A549 (cell line): ENCODE data around the gene AMOTL1. TPM values are rescaled to one million over a fixed set of nuclear protein-coding genes. Genes with fewer than 3 reads are reported as not detected.
"Not testable (repeated sequence)": the region's sequence is repeated elsewhere in the genome, so short reads cannot be mapped to it uniquely, and the experiment has no call there.

Source experiments
- ATAC-seq, 2 experiments: fragments of 200-7000 bp in 1 of 2; fragments of >200 bp in 1 of 2; cut with Nextera tagmentation in 1 of 2; cut with Tn5 transposase in 1 of 2; 3 replicates each; pipeline versions ENCODE4 v1.8.0 to v1.9.1; 2018 to 2020; ENCODE audit warnings: mild to moderate bottlenecking in 1 of 2, moderate library complexity in 1 of 2
- CTCF ChIA-PET: fragments of 300-600 bp; sonication (Branson Sonifier 250); formaldehyde crosslinking; extraction: SDS; loops from one replicate; lab custom pipeline; 2021; ENCODE audit warnings: antibody characterized with exemption, inconsistent platforms; lab: Yijun Ruan, JAX
- POLR2A ChIA-PET: fragments of 350-600 bp; formaldehyde crosslinking; extraction: SDS; loops from one replicate; lab custom pipeline; 2021; ENCODE audit warnings: antibody characterized with exemption, inconsistent platforms; lab: Yijun Ruan, JAX
- DNase-seq, 2 experiments: peaks; one replicate each; pipeline versions ENCODE4 v3.0.0 to v3.0.0-alpha.2; 2011 to 2016; ENCODE audit warnings: low read depth in 1 of 2, low spot score in 1 of 2
- FAIRE-seq: peaks from 2 replicates; lab custom pipeline; 2011; peaks lifted over from hg19 to GRCh38; lab: Jason Lieb, UNC
- H3K27ac ChIP-seq, 2 experiments: fragments of >200 bp; sonication (Bioruptor Twin); formaldehyde crosslinking; 3 replicates each; pipeline ENCODE4 v1.5.1; 2016 to 2017
- H3K4me1 ChIP-seq: fragments of >200 bp; sonication (Bioruptor Twin); formaldehyde crosslinking; 3 replicates; pipeline ENCODE4 v1.6.1; 2016
- H3K4me2 ChIP-seq: fragments of >200 bp; sonication (Bioruptor Twin); formaldehyde crosslinking; 3 replicates; pipeline ENCODE4 v1.6.1; 2016
- H3K4me3 ChIP-seq: fragments of >200 bp; sonication (Bioruptor Twin); formaldehyde crosslinking; 3 replicates; pipeline ENCODE4 v1.5.1; 2016
- H3K9me3 ChIP-seq: fragments of >200 bp; sonication (Bioruptor Twin); formaldehyde crosslinking; 3 replicates; pipeline ENCODE4 v1.6.1; 2016
- CBX2 ChIP-seq: fragments of 200-600 bp; sonication (generic); IDR thresholded peaks from 2 replicates; pipeline ENCODE4 v1.6.1; 2016; ENCODE audit warnings: low read depth, mild to moderate bottlenecking, borderline replicate concordance
- EHF ChIP-seq: fragments of 250-450 bp; sonication (Bioruptor Pico); IDR thresholded peaks from 2 replicates; pipeline ENCODE4 v1.5.0; 2020; ENCODE audit warnings: mild to moderate bottlenecking
- FOSL2 ChIP-seq, 2 experiments: fragments of 450-650 bp in 1 of 2; fragments of >200 bp in 1 of 2; sonication (Bioruptor Twin) in 1 of 2; formaldehyde crosslinking; IDR thresholded peaks; 2 replicates each; pipeline versions ENCODE4 v1.5.0 to v1.6.1; 2016 to 2020; ENCODE audit warnings: mild to moderate bottlenecking in 1 of 2, moderate library complexity in 1 of 2
- GATA3 ChIP-seq: IDR thresholded peaks from 2 replicates; pipeline ENCODE4 v1.6.1; 2012; ENCODE audit warnings: borderline replicate concordance
- HEYL ChIP-seq: fragments of 250-450 bp; sonication (Bioruptor Pico); IDR thresholded peaks from 2 replicates; pipeline ENCODE4 v1.8.0; 2021; ENCODE audit warnings: mild to moderate bottlenecking, moderate library complexity
- HOXB13 ChIP-seq: fragments of 250-450 bp; sonication (Bioruptor Pico); IDR thresholded peaks from 2 replicates; pipeline ENCODE4 v1.5.0; 2020; ENCODE audit warnings: low read depth, mild to moderate bottlenecking, moderate library complexity
- KDM5A ChIP-seq: fragments of 200-600 bp; sonication (generic); IDR thresholded peaks from 2 replicates; pipeline ENCODE4 v1.6.1; 2016; ENCODE audit warnings: antibody characterized with exemption, mild to moderate bottlenecking
- NFE2L2 ChIP-seq: fragments of 150-350 bp; conservative IDR thresholded peaks from 2 replicates; pipeline ENCODE4 v1.6.1; 2014; ENCODE audit warnings: low read length
- PHF8 ChIP-seq: fragments of 200-600 bp; sonication (generic); IDR thresholded peaks from 2 replicates; pipeline ENCODE4 v1.6.1; 2016; ENCODE audit warnings: low read depth, mild to moderate bottlenecking, antibody characterized with exemption, moderate library complexity, borderline replicate concordance
- SREBF2 ChIP-seq: fragments of 450-650 bp; IDR thresholded peaks from 2 replicates; pipeline ENCODE4 v1.6.1; 2014; ENCODE audit warnings: mild to moderate bottlenecking, moderate library complexity
- TFCP2L1 ChIP-seq: fragments of 250-450 bp; sonication (Bioruptor Pico); IDR thresholded peaks from 2 replicates; pipeline ENCODE4 v1.5.0; 2021; ENCODE audit warnings: mild to moderate bottlenecking
- ZC3H11A ChIP-seq: fragments of 450-650 bp; IDR thresholded peaks from 2 replicates; pipeline ENCODE4 v1.6.1; 2014; ENCODE audit warnings: antibody characterized with exemption, mild to moderate bottlenecking
- ZSCAN20 ChIP-seq: fragments of 250-450 bp; sonication (Bioruptor Pico); IDR thresholded peaks from 2 replicates; pipeline ENCODE4 v1.8.0; 2022; ENCODE audit warnings: mild to moderate bottlenecking, moderate library complexity
- WGBS: methylation state at CpG from one replicate; pipeline ENCODE4 v1.1.6; 2017; ENCODE audit errors: missing lambda C conversion rate; 5-methylcytosine and 5-hydroxymethylcytosine counted together
- polyA plus RNA-seq, 4 experiments: library from polyadenylated mRNA; depleted of rRNA in 3 of 4; stranded (reverse); fragments of >200 nt; fragmentation: RNase III in 1 of 4; extraction: RNeasy Plus Mini Kit Qiagen cat#74134 plus additional on column Dnase treatment in 1 of 4; gene quantifications; 2 replicates in 3 of 4; 3 replicates in 1 of 4; pipeline ENCODE4 v1.2.3, GENCODE V29; 2011 to 2017
- TF ChIP-seq, protein P1 (sequence below): fragments of 450-650 bp; IDR thresholded peaks from 2 replicates; pipeline ENCODE4 v1.6.1; 2014; ENCODE audit warnings: antibody characterized with exemption
- TF ChIP-seq, protein P2 (sequence below): IDR thresholded peaks from 2 replicates; pipeline ENCODE4 v1.6.1; 2012
- TF ChIP-seq, protein P3 (sequence below): fragments of >200 bp; sonication (Bioruptor Twin); formaldehyde crosslinking; IDR thresholded peaks from 2 replicates; pipeline ENCODE4 v1.6.1; 2016
- TF ChIP-seq, protein P4 (sequence below): fragments of >200 bp; sonication (Bioruptor Twin); formaldehyde crosslinking; IDR thresholded peaks from 3 replicates; pipeline ENCODE4 v1.5.1; 2016

Gene AMOTL1
- polyA plus RNA-seq, 2 of the 4 experiments (the other 2 are of a cell fraction) = 3.9 to 12.2 TPM

DNA sequence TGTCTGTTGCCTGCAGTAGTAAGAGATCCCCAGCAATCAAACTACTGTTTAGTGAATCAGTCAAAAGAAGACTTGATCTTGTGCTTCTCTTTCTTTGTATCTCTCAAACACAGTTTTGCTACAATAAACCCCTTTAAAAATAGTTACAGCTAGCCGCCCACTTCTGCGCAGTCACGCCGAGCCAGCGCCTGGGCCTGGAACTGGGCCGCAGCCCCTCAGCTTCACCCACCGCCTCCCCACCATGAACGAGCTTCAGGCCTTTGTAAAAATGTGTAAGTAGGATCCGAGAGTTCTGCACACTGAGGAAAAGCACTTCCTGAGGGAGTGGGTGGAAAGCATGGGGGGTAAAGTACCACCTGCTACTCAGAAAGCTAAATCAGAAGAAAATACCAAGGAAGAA lies 144.7 kb downstream of the AMOTL1 start:
- no peak overlapping the region for H3K4me2 ChIP-seq
- DNase-seq (no peak), ATAC-seq (no peak), FAIRE-seq (no peak)
- CTCF ChIA-PET = interaction anchor here (1.3 kb wide), 1 partner anchor 290 kb away, joined by 3 read pairs; no protein-coding TSS in a partner anchor
- H3K4me1 ChIP-seq = no peaks in the 10 kb centered on the region
- TF ChIP-seq TFCP2L1 (no peak), FOSL2 (IDR thresholded peaks at IDR 0.05) (no peak), FOSL2 (CRISPR knock-in tag; IDR thresholded peaks at IDR 0.05) (no peak), HEYL (no peak), SREBF2 (no peak), EHF (CRISPR knock-in tag) (no peak), ZSCAN20 (CRISPR knock-in tag) (no peak), HOXB13 (CRISPR knock-in tag) (no peak), CBX2 (no peak), PHF8 (no peak), NFE2L2 (no peak), KDM5A (no peak)
- TF ChIP-seq, protein P1, sequence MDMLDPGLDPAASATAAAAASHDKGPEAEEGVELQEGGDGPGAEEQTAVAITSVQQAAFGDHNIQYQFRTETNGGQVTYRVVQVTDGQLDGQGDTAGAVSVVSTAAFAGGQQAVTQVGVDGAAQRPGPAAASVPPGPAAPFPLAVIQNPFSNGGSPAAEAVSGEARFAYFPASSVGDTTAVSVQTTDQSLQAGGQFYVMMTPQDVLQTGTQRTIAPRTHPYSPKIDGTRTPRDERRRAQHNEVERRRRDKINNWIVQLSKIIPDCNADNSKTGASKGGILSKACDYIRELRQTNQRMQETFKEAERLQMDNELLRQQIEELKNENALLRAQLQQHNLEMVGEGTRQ = no peak
- TF ChIP-seq, protein P2, sequence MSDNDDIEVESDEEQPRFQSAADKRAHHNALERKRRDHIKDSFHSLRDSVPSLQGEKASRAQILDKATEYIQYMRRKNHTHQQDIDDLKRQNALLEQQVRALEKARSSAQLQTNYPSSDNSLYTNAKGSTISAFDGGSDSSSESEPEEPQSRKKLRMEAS = no peak
- TF ChIP-seq, protein P3, sequence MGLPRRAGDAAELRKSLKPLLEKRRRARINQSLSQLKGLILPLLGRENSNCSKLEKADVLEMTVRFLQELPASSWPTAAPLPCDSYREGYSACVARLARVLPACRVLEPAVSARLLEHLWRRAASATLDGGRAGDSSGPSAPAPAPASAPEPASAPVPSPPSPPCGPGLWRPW = no peak
- TF ChIP-seq, protein P4, sequence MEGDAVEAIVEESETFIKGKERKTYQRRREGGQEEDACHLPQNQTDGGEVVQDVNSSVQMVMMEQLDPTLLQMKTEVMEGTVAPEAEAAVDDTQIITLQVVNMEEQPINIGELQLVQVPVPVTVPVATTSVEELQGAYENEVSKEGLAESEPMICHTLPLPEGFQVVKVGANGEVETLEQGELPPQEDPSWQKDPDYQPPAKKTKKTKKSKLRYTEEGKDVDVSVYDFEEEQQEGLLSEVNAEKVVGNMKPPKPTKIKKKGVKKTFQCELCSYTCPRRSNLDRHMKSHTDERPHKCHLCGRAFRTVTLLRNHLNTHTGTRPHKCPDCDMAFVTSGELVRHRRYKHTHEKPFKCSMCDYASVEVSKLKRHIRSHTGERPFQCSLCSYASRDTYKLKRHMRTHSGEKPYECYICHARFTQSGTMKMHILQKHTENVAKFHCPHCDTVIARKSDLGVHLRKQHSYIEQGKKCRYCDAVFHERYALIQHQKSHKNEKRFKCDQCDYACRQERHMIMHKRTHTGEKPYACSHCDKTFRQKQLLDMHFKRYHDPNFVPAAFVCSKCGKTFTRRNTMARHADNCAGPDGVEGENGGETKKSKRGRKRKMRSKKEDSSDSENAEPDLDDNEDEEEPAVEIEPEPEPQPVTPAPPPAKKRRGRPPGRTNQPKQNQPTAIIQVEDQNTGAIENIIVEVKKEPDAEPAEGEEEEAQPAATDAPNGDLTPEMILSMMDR = no peak
- WGBS = 91% methylated on average over 8 of the region's 9 CpGs
- POLR2A ChIA-PET = no interaction called here
- no peak overlapping the region for H3K27ac ChIP-seq
- H3K4me3 ChIP-seq = no peak overlapping the region
- no peaks in the 10 kb centered on the region for H3K9me3 ChIP-seq

DNA sequence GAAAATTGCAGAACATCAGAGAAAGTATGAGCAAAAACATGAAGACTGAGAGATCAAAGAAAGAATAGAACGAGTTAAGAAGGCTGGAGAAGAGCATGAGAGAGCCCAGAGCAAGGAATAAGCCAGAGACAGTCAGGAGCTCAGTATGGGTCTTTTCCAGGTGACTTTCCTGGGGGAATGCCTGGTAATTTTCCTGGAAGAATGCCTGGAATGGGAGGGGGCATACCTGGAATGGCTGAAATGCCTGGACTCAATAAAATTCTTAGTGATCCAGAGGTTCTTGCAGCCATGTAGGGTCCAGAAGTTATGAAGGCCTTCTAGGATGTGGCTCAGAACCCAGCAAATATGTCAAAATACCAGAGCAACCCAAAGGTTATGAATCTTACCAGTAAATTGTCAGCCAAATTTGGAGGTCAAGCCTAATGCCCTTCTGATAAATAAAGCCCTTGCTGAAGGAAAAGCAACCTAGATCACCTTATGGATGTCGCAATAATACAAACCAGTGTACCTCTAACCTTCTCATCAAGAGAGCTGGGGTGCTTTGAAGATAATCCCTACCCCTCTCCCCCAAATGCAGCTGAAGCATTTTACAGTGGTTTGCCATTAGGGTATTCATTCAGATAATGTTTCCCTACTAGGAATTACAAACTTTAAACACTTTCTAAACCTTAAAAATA lies 145.7 kb downstream of the AMOTL1 start:
- DNase-seq, H3K4me2 ChIP-seq, H3K4me3 ChIP-seq, H3K9me3 ChIP-seq, POLR2A ChIA-PET, ATAC-seq, H3K27ac ChIP-seq, H3K4me1 ChIP-seq, FAIRE-seq: not testable (repeated sequence)
- CTCF ChIA-PET = interaction anchor here (1.3 kb wide), 1 partner anchor 291 kb away, joined by 3 read pairs; no protein-coding TSS in a partner anchor
- WGBS = 86% methylated on average over 2 of the region's 2 CpGs

DNA sequence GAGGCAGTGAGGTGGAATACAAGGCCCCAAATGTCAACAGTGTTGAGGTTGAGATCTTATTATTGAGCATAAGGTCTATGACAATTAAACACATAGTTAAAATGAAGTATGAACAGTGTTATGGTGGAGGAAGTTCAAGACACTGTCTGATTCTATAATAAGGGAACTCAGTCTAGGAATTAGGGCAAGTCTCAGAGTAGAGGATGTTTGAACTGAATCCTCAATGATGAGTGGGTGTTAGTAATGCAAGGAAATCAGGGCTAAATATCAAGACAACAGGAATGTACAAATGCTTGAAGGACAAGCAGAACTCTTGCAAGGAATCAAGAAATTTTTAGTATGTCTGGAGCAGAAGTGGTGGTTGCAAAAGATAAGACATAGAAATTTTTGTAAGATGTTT lies 152.2 kb downstream of the AMOTL1 start:
- POLR2A ChIA-PET = no interaction called here
- Histone ChIP-seq H3K9me3 (no peaks in the 10 kb centered on the region), H3K4me3 (no peak overlapping the region), H3K27ac (no peak overlapping the region), H3K4me1 (no peaks in the 10 kb centered on the region), H3K4me2 (no peak overlapping the region)
- no peak for DNase-seq
- CTCF ChIA-PET = no interaction called here
- FAIRE-seq = no peak
- no peak for ATAC-seq
- TF ChIP-seq ZC3H11A (no peak), GATA3 (no peak)
